Glutamatergic neuron (in vitro differentiated cells): Measurements from ENCODE around the gene STX16. TPM values are rescaled to one million over a fixed set of nuclear protein-coding genes. Genes with fewer than 3 reads are reported as not detected.
A peak's percentile ranks its signal among the peaks of the same experiment; 100 is the strongest.

Experiments
- DNase-seq: peaks from one replicate; pipeline ENCODE4 v3.0.0; 2022
- H3K27ac Mint-ChIP-seq: one replicate; pipeline ENCODE4 v1.8.0; 2020; ENCODE audit warnings: mild to moderate bottlenecking, mixed read lengths, inconsistent platforms; ENCODE audit not compliant: unreplicated experiment
- H3K27me3 Mint-ChIP-seq: one replicate; pipeline ENCODE4 v1.8.0; 2020; ENCODE audit warnings: mild to moderate bottlenecking, moderate library complexity, mixed read lengths, inconsistent platforms; ENCODE audit not compliant: unreplicated experiment
- H3K36me3 Mint-ChIP-seq: one replicate; pipeline ENCODE4 v1.8.0; 2020; ENCODE audit warnings: mild to moderate bottlenecking, mixed read lengths, inconsistent platforms; ENCODE audit not compliant: unreplicated experiment
- H3K4me1 Mint-ChIP-seq: one replicate; pipeline ENCODE4 v1.8.0; 2020; ENCODE audit warnings: mild to moderate bottlenecking, low read depth, mixed read lengths, inconsistent platforms; ENCODE audit not compliant: unreplicated experiment
- H3K4me3 Mint-ChIP-seq: one replicate; pipeline ENCODE4 v1.8.0; 2020; ENCODE audit warnings: mild to moderate bottlenecking, mixed read lengths, inconsistent platforms; ENCODE audit not compliant: unreplicated experiment
- H3K9me3 Mint-ChIP-seq: one replicate; pipeline ENCODE4 v1.8.0; 2020; ENCODE audit warnings: mild to moderate bottlenecking, moderate library complexity, mixed read lengths, inconsistent platforms; ENCODE audit not compliant: unreplicated experiment
- CTCF ChIP-seq: fragments of 200-600 bp; sonication (generic); IDR thresholded peaks from one replicate; pipeline ENCODE4 v1.5.0; 2021; ENCODE audit not compliant: partially characterized antibody, unreplicated experiment
- total RNA-seq: library from RNA; stranded (reverse); fragmentation: NEBNext Ultra II Directional; extraction: Animal tissue kit (Norgen Biotek cat#: 25700); gene quantifications from one replicate; pipeline ENCODE4 v1.2.1, GENCODE V29; 2021; ENCODE audit not compliant: unreplicated experiment

Gene STX16
- total RNA-seq, 1 donor from 2014 or later: 71.2 TPM

- Mint-ChIP-seq H3K4me1 (peaks cover 10% of the 10 kb centered on the region), H3K27ac (no peak overlapping the region), H3K9me3 (no peaks in the 10 kb centered on the region), H3K36me3 (peaks cover 17% of the 10 kb centered on the region), H3K27me3 (peaks cover 7% of the 10 kb centered on the region), H3K4me3 (no peak overlapping the region)
- no peak for TF ChIP-seq CTCF
- DNase-seq: no peak
Measured at GRCh38 chr20:58708246-58708931, 57.3 kb downstream of the STX16 start.

GRCh38 chr20:58709013-58709702 lies 58.1 kb downstream of the STX16 start:
- H3K27ac Mint-ChIP-seq: no peak overlapping the region
- H3K9me3 Mint-ChIP-seq: no peaks in the 10 kb centered on the region
- no peak overlapping the region for H3K4me3 Mint-ChIP-seq
- DNase-seq: no peak
- no peak for TF ChIP-seq CTCF
- H3K27me3 Mint-ChIP-seq: peaks cover 7% of the 10 kb centered on the region
- H3K4me1 Mint-ChIP-seq: peaks cover 10% of the 10 kb centered on the region
- peaks cover 14% of the 10 kb centered on the region for H3K36me3 Mint-ChIP-seq

GRCh38 chr20:58709703-58710039 lies 58.6 kb downstream of the STX16 start:
- no peak for TF ChIP-seq CTCF
- H3K9me3 Mint-ChIP-seq: no peaks in the 10 kb centered on the region

GRCh38 chr20:58710481-58711265 lies 59.6 kb downstream of the STX16 start:
- Mint-ChIP-seq H3K9me3 (peaks cover 1% of the 10 kb centered on the region), H3K27me3 (peaks cover 7% of the 10 kb centered on the region), H3K36me3 (no peaks in the 10 kb centered on the region), H3K27ac (no peak overlapping the region), H3K4me1 (peaks cover 7% of the 10 kb centered on the region), H3K4me3 (no peak overlapping the region)
- DNase-seq: peak; percentile 17
- TF ChIP-seq CTCF: no peak

More at GRCh38 chr20:58709703-58710039, 58.6 kb downstream of the STX16 start:
- H3K27me3 Mint-ChIP-seq: peaks cover 7% of the 10 kb centered on the region
- H3K4me3 Mint-ChIP-seq: no peak overlapping the region
- peaks cover 10% of the 10 kb centered on the region for H3K4me1 Mint-ChIP-seq
- no peak overlapping the region for H3K27ac Mint-ChIP-seq
- H3K36me3 Mint-ChIP-seq: peaks cover 9% of the 10 kb centered on the region
- no peak for DNase-seq
